Cortex of kidney (tissue), 1 donor: ENCODE measurements around the gene FIGN.

Experiments
- DNase-seq: peaks from one replicate; lab custom pipeline; 2025; lab: John Stamatoyannopoulos, UW

FIGN gene

GRCh38 chr2:163708265-163708664 lies 27.5 kb downstream of the FIGN start:
- DNase-seq = no peak

GRCh38 chr2:163703386-163703785 lies 32.4 kb downstream of the FIGN start:
- no peak for DNase-seq

GRCh38 chr2:163701399-163702195 lies 34.2 kb downstream of the FIGN start:
- DNase-seq = no peak

GRCh38 chr2:163698857-163699256 lies 37.0 kb downstream of the FIGN start:
- no peak for DNase-seq

- no peak for DNase-seq
Observed at GRCh38 chr2:163697846-163698637, 37.8 kb downstream of the FIGN start.

- DNase-seq = no peak
Observed at GRCh38 chr2:163697429-163697828, 38.4 kb downstream of the FIGN start.

- no peak for DNase-seq
Observed at GRCh38 chr2:163693484-163693883, 42.3 kb downstream of the FIGN start.

GRCh38 chr2:163692611-163693482 lies 43.0 kb downstream of the FIGN start:
- DNase-seq = no peak

GRCh38 chr2:163692081-163692480 lies 43.7 kb downstream of the FIGN start:
- no peak for DNase-seq

GRCh38 chr2:163690896-163691295 lies 44.9 kb downstream of the FIGN start:
- no peak for DNase-seq

GRCh38 chr2:163687217-163687616 lies 48.6 kb downstream of the FIGN start:
- DNase-seq = no peak

GRCh38 chr2:163686289-163686688 lies 49.5 kb downstream of the FIGN start:
- no peak for DNase-seq

- DNase-seq = no peak
Observed at GRCh38 chr2:163682695-163683094, 53.1 kb downstream of the FIGN start.

- DNase-seq = no peak
Observed at GRCh38 chr2:163681745-163682144, 54.1 kb downstream of the FIGN start.

- no peak for DNase-seq
Observed at GRCh38 chr2:163675388-163675787, 60.4 kb downstream of the FIGN start.

- DNase-seq = no peak
Observed at GRCh38 chr2:163673522-163673921, 62.3 kb downstream of the FIGN start.

GRCh38 chr2:163670929-163671328 lies 64.9 kb downstream of the FIGN start:
- DNase-seq = no peak

- DNase-seq = no peak
Observed at GRCh38 chr2:163669506-163669905, 66.3 kb downstream of the FIGN start.

GRCh38 chr2:163667064-163667887 lies 68.5 kb downstream of the FIGN start:
- DNase-seq = no peak

GRCh38 chr2:163665817-163666216 lies 70.0 kb downstream of the FIGN start:
- no peak for DNase-seq

GRCh38 chr2:163665051-163665450 lies 70.8 kb downstream of the FIGN start:
- no peak for DNase-seq
